ENCODE data around the gene BOD1L2.

BOD1L2 gene

DNA sequence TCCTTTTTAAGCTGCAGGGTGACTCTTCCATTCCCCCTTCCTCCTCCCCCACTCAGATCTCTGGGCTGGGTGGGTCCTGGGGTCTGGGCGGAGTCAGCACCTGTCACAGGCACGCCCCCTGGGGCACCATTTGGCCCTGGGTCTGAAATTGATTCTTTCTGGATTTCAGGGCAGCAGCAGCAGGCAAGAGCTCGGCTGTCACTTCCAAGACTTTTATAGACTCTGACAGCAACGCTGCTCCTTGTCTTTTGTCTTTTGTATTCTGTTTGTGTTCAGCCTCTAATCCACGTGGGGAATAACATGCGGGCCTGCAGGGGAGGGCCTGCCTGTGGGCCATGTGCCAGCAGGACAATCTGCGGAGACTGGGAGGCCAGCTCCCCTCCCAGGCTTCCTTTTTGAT, 3.9 kb downstream of the BOD1L2 start:
- FAIRE-seq: no peak

- no peak for FAIRE-seq
Observed at GRCh38 chr18:57154191-57154830, 7.4 kb downstream of the BOD1L2 start.

GRCh38 chr18:57164401-57164800, 17.5 kb downstream of the BOD1L2 start:
- FAIRE-seq: no peak

- no peak for FAIRE-seq
Observed at GRCh38 chr18:57167617-57168308, 20.9 kb downstream of the BOD1L2 start.

- FAIRE-seq: no peak
Observed at GRCh38 chr18:57171026-57171425, 24.1 kb downstream of the BOD1L2 start.

DNA sequence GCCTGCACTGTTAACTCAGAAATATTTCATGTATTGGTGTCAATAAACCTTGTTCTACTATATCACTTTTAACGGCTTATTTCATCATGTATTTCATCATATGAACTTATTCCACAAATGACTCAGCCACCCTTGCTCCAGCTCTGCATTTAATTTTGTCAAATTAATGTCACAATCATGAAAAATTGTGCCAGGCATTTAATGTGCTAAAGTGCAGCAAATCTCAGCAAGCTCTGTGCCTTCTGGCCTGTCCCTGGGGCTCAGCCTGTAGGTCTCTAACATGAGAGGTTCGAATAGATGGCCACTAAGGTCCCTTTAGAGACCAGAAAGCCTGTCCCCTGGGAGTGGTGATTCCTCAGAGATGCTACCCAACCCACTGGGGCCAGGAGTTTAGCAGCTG, 28.6 kb downstream of the BOD1L2 start:
- no peak for FAIRE-seq

- no peak for FAIRE-seq
Observed at GRCh38 chr18:57185434-57185833, 38.5 kb downstream of the BOD1L2 start.

- FAIRE-seq: no peak
Observed at GRCh38 chr18:57188851-57189557, 42.1 kb downstream of the BOD1L2 start.

GRCh38 chr18:57190026-57190425, 43.1 kb downstream of the BOD1L2 start:
- FAIRE-seq: no peak

GRCh38 chr18:57194070-57194469, 47.2 kb downstream of the BOD1L2 start:
- no peak for FAIRE-seq

DNA sequence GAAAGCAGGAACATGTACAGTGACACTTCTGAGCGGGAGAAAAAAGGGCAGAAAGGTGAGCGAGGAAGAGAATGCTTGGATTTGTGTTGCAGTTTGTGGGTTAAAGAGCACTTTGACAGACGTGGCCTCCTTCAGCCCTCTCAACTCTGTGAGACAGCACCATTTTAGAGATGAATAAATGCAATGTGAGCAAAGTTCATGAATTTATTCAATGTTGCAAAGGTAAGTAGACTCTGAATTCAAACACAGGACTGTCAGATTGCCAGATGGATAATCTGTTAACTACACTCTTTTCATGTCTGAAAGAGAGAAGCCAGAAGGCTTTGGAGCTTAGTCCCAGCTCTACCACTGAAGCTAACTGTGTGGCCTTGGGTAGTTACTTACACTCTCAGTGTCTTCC, 47.7 kb downstream of the BOD1L2 start:
- no peak for FAIRE-seq

DNA sequence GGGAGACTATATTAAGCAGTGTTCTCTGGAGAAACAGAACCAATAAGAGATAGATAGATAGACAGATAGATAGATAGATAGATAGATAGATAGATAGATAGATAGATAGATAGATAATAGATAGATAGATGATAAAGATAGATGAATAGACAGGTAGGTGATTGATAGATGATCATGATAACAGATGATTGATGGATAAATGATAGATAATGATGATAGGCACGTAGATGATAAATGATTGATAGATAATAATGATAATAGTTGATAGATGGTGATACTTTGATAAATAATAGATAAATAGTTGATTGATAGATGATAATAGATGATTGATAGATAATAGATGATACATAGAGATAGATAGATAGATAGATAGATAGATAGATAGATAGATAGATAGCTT, 48.5 kb downstream of the BOD1L2 start:
- FAIRE-seq: no peak

DNA sequence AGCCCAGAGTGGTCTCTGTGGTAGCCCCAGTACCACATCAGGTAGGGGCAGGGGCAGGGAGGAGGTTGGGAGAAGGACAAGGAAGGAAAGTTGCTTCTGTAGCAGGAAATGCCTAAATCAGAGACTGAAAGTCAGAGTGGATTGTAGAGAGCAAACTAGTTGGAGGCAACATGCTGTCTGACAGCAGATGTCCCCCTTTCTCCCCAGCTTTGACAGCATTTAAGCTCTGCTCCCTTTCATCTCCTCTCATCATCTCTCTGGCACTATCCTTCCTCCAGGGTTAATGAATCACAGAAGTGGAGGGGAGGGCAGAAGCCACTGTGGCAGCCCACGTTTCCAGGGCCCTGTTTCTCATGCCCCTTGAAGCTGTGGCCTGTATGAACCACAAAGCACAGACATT, 50.4 kb downstream of the BOD1L2 start:
- no peak for FAIRE-seq

GRCh38 chr18:57198073-57198472, 51.2 kb downstream of the BOD1L2 start:
- no peak for FAIRE-seq

Data from endometrium (tissue), 2 donors.